ENCODE results near the gene POC5. TPM values are rescaled to one million over a fixed set of nuclear protein-coding genes. Genes with fewer than 3 reads are reported as not detected.

The POC5 gene
- total RNA-seq, 1 experiment from 2014 or later, result 14.8 TPM

DNA sequence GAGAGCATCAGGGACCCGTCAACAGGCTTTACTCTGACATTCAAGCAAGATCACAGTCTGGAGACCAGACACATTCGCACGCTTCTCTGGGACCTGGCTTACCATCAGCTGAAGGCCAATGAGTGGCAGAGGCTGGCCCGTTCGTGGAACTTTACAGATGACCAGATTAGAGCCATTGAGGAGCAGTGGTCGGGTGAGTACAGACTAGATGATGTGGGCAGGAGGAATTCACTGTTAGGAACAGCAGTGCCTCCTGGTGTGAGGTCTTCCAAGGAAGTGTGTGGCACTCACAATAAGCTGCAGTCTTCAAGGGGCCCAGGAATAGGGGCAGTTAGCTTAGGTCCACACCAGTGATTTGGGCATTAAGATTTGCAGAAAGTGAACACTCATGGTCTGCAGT lies 50.4 kb downstream of the POC5 start:
- POLR2A ChIA-PET, result no interaction called here
- Histone ChIP-seq H3K4me2 (ENCODE audit: low read length) (no peak overlapping the region), H3K9me3 (ENCODE audit: control insufficient read depth in 1 of 2, insufficient read depth in 1 of 2, low read depth in 1 of 2, low read length in 2 of 2) (no peaks in the 10 kb centered on the region), H3K9ac (ENCODE audit: low read length) (no peak overlapping the region), H3K4me1 (ENCODE audit: control insufficient read depth in 1 of 2, insufficient read depth in 2 of 2, low read length in 2 of 2) (no peaks in the 10 kb centered on the region), H3K79me2 (ENCODE audit: insufficient read depth, low read length) (no peaks in the 10 kb centered on the region), H2AFZ (ENCODE audit: low read depth, low read length, poor library complexity, severe bottlenecking) (no peak overlapping the region), H3K27me3 (ENCODE audit: insufficient read depth, low read length) (no peaks in the 10 kb centered on the region), H4K20me1 (ENCODE audit: insufficient read depth) (no peaks in the 10 kb centered on the region), H3K27ac (ENCODE audit: low read depth, low read length) (no peak overlapping the region), H3K36me3 (ENCODE audit: control insufficient read depth in 1 of 2, insufficient read depth in 2 of 2, low read length in 2 of 2) (no peaks in the 10 kb centered on the region), H3K9me2 (ENCODE audit: insufficient read depth) (no peaks in the 10 kb centered on the region), H3K4me3 (replicated peaks in 1 of 2; ENCODE audit: low read depth in 1 of 2, low read length in 2 of 2) (no peak overlapping the region)
- no TSS peak for BruUV-seq (replicated peaks)
- ATAC-seq, result peak; percentile 44
- RAD21 ChIA-PET (ENCODE audit: low non-redundant PET in 1 of 2, low total read pairs in 2 of 2, uncharacterized antibody in 2 of 2, unreplicated experiment in 2 of 2), result no interaction called here
- TF ChIP-seq RAD21 (IDR thresholded peaks at IDR 0.05; ENCODE audit: low read depth) (peak; percentile 39; the same call in 1 of the 2 replicates), SIN3A (IDR thresholded peaks at IDR 0.05; ENCODE audit: low read depth) (no peak), JUND (IDR thresholded peaks at IDR 0.05) (no peak), EZH2phosphoT487 (IDR thresholded peaks at IDR 0.05; ENCODE audit: borderline replicate concordance) (no peak), POLR2AphosphoS5 (IDR thresholded peaks at IDR 0.05; ENCODE audit: low read depth, low read length) (no peak), ZFX (IDR thresholded peaks at IDR 0.05) (no peak)
- DNase-seq (ENCODE audit: low read depth, low spot score), result no peak
- CTCF ChIA-PET, result no interaction called here
- intact Hi-C loops (cut with micrococcal nuclease), result no loop called here

DNA sequence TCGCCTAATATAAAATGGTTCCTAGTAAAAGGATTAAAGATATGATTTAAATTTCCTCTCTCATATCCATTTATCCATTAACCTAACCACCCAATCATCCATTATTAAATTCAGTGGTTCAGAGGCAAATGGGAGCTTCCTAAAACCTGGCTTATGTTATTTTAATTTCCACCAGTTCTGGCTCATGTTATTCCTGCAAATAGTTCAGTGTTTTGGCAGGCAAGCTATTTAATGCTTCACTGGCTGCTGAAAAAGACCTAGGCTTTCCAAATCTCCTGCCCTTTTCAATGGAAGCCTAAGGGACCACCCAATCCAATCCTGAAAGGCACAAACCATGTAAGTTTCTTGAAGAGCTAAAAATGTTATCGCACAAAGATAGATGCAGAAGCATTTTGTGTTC lies 52.3 kb downstream of the POC5 start:
- no peaks in the 10 kb centered on the region for H3K4me1 ChIP-seq (ENCODE audit: control insufficient read depth in 1 of 2, insufficient read depth in 2 of 2, low read length in 2 of 2)
- H3K9ac ChIP-seq (ENCODE audit: low read length), result no peak overlapping the region
- ChIA-PET CTCF (interaction anchor here (0.9 kb wide), 1 partner anchor 16 kb away, joined by 3 read pairs; no protein-coding TSS in a partner anchor), RAD21 (ENCODE audit: low non-redundant PET in 1 of 2, low total read pairs in 2 of 2, uncharacterized antibody in 2 of 2, unreplicated experiment in 2 of 2) (no interaction called here), POLR2A (no interaction called here)
- H3K9me3 ChIP-seq (ENCODE audit: control insufficient read depth in 1 of 2, insufficient read depth in 1 of 2, low read depth in 1 of 2, low read length in 2 of 2), result no peaks in the 10 kb centered on the region
- no peak overlapping the region for H2AFZ ChIP-seq (ENCODE audit: low read depth, low read length, poor library complexity, severe bottlenecking)
- no TSS peak for BruUV-seq (replicated peaks)
- H3K4me2 ChIP-seq (ENCODE audit: low read length), result no peak overlapping the region
- no peaks in the 10 kb centered on the region for H3K36me3 ChIP-seq (ENCODE audit: control insufficient read depth in 1 of 2, insufficient read depth in 2 of 2, low read length in 2 of 2)
- no peak overlapping the region for H3K27ac ChIP-seq (ENCODE audit: low read depth, low read length)
- no peaks in the 10 kb centered on the region for H3K27me3 ChIP-seq (ENCODE audit: insufficient read depth, low read length)
- TF ChIP-seq REST (IDR thresholded peaks at IDR 0.05; ENCODE audit: low read depth), result no peak
- DNase-seq (ENCODE audit: low read depth, low spot score) (no peak), ATAC-seq (no peak)
- no peaks in the 10 kb centered on the region for H4K20me1 ChIP-seq (ENCODE audit: insufficient read depth)
- H3K4me3 ChIP-seq (replicated peaks in 1 of 2; ENCODE audit: low read depth in 1 of 2, low read length in 2 of 2), result no peak overlapping the region
- no peaks in the 10 kb centered on the region for H3K9me2 ChIP-seq (ENCODE audit: insufficient read depth)
- intact Hi-C loops (cut with micrococcal nuclease), result no loop called here
- no peaks in the 10 kb centered on the region for H3K79me2 ChIP-seq (ENCODE audit: insufficient read depth, low read length)
